Measurements from ENCODE around the gene U2AF1L4. TPM values are rescaled to one million over a fixed set of nuclear protein-coding genes. Genes with fewer than 3 reads are reported as not detected.
A peak's percentile ranks its signal among the peaks of the same experiment; 100 is the strongest.
"Not testable (repeated sequence)": the region's sequence is repeated elsewhere in the genome, so short reads cannot be mapped to it uniquely, and the experiment has no call there.

Gene U2AF1L4
- total RNA-seq, 6 experiments from 2014 or later: 18.0 to 20.8 (median 18.7) TPM

DNA sequence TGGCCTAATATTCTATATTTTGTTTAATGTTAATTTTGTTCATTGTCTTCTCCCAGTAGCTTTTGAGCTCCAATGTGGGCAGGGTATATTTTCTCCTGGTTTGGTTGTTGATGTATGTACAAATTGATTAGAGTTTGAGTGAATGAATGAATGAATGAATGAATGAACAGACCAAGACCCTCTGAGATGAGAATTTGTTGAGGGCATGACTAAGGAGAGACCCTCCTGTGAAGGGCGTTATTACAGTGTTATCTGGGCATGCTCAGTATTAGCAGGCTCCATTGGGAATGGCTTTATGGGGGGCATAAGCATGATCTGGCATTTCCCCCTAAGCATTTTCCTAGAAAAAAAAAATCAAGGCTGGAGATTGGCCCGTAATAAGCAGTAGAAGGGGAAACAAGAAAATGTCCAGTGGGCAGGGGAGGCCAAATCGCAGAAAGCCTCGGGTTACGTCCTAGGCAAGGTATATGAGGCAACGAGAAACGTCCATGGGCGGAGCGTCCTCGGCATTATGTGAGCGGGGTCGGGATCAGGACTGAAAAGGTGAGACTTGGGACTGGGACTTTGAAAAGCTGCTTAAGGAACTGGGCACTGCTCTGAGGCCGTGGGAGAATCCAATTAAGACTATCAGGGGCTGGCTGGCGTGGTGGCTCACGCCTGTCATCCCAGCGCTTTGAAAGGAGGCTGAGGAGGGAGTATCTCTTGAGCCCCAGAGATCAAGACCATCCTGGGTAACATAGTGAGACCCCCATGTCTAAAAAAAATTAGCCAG lies 29.2 kb upstream of the U2AF1L4 start:
- peaks cover 22% of the 10 kb centered on the region for H3K4me1 Mint-ChIP-seq (ENCODE audit: low read depth)
- no peak for DNase-seq
- H3K4me3 Mint-ChIP-seq: peak overlapping the region; percentile 88
- no peaks in the 10 kb centered on the region for H3K9me3 Mint-ChIP-seq
- H3K27me3 Mint-ChIP-seq (ENCODE audit: insufficient read depth): no peaks in the 10 kb centered on the region; the same call in none of the 2 replicates
- TF ChIP-seq CTCF (IDR thresholded peaks at IDR 0.05): no peak
- H3K36me3 Mint-ChIP-seq (ENCODE audit: low read depth): no peaks in the 10 kb centered on the region; the same call in 1 of the 2 replicates
- H3K27ac Mint-ChIP-seq: no peak overlapping the region

DNA sequence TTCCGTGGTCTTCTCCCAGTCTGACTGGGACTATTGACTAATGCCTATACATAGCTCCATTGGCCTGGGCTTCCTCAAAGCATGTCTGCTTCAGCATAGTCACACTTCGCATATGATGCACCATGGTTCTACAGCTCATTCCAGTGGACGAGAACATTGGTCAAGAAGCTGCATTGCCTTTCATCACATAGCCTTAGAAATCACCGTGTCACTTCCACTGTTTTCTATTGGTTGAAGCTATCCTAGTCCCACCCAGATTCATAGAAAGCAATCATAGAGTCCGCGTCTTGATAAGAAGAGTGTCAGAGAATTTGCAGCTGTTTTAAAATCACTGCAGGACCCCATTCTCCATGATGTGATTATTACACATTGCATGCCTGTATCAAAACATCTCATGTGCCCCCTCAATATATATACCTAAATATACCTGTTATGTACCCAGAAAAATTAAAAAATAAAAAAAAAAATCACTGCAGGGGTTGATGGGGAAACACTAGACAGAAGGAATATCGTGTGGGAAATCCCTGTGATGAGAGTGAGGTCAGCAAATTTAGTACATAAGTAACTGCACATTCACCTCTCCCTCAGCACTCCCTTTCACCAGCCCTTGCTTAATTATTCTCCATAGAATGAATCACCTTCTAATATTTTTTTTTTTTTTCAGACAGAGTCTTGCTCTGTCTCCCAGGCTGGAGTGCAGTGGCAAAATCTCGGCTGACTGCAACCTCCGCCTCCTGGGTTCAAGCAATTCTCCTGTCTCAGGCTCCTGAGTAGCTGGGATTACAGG lies 28.0 kb upstream of the U2AF1L4 start:
- no peaks in the 10 kb centered on the region for H3K9me3 Mint-ChIP-seq
- DNase-seq: no peak
- peaks cover 22% of the 10 kb centered on the region for H3K4me1 Mint-ChIP-seq (ENCODE audit: low read depth)
- peaks cover 7% of the 10 kb centered on the region for H3K36me3 Mint-ChIP-seq (ENCODE audit: low read depth)
- H3K27me3 Mint-ChIP-seq (ENCODE audit: insufficient read depth): peaks cover 2% of the 10 kb centered on the region
- H3K27ac Mint-ChIP-seq: no peak overlapping the region
- no peak for TF ChIP-seq CTCF (IDR thresholded peaks at IDR 0.05)
- H3K4me3 Mint-ChIP-seq: no peak overlapping the region

DNA sequence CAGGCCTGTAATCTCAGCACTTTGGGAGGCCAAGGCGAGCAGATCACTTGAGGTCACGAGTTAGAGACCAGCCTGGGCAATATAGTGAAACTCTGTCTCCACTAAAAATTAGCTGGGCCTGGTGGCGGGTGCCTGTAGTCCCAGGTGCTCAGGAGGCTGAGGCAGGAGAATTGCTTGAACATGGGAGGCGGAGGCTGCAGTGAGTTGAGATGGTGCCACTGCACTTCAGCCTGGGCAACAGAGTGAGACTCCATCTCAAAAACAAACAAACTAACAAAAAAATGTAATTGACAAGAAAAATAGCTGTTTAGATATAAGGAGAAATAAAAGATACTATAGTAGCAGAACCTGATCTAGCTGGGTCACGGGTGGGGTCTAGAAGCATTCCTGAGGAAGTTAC lies 27.1 kb upstream of the U2AF1L4 start:
- not testable (repeated sequence) for H3K9me3 Mint-ChIP-seq; H3K27ac Mint-ChIP-seq; H3K36me3 Mint-ChIP-seq (ENCODE audit: low read depth); H3K27me3 Mint-ChIP-seq (ENCODE audit: insufficient read depth); H3K4me3 Mint-ChIP-seq; DNase-seq
- H3K4me1 Mint-ChIP-seq (ENCODE audit: low read depth): peaks cover 22% of the 10 kb centered on the region

GRCh38 chr19:35768082-35768421 lies 22.8 kb upstream of the U2AF1L4 start:
- Mint-ChIP-seq H3K4me3 (no peak overlapping the region), H3K4me1 (ENCODE audit: low read depth) (peaks cover 6% of the 10 kb centered on the region), H3K27ac (no peak overlapping the region), H3K36me3 (ENCODE audit: low read depth) (peaks cover 7% of the 10 kb centered on the region), H3K27me3 (ENCODE audit: insufficient read depth) (peaks cover 2% of the 10 kb centered on the region), H3K9me3 (no peaks in the 10 kb centered on the region)
- TF ChIP-seq CTCF (IDR thresholded peaks at IDR 0.05): no peak
- DNase-seq: no peak

- H3K36me3 Mint-ChIP-seq (ENCODE audit: low read depth): peaks cover 7% of the 10 kb centered on the region
- no peak for DNase-seq
- H3K9me3 Mint-ChIP-seq: no peaks in the 10 kb centered on the region
- no peak for TF ChIP-seq CTCF (IDR thresholded peaks at IDR 0.05)
- H3K27me3 Mint-ChIP-seq (ENCODE audit: insufficient read depth): peaks cover 2% of the 10 kb centered on the region
- H3K4me3 Mint-ChIP-seq: no peak overlapping the region
- no peak overlapping the region for H3K27ac Mint-ChIP-seq
- H3K4me1 Mint-ChIP-seq (ENCODE audit: low read depth): peaks cover 6% of the 10 kb centered on the region; the same call in 1 of the 2 replicates
Observed at GRCh38 chr19:35767288-35768081, 22.3 kb upstream of the U2AF1L4 start.

Data from HFFc6 (cell line).